Thoracic aorta (tissue), 2 donors: Measurements from ENCODE around the gene CAV3. TPM values are rescaled to one million over a fixed set of nuclear protein-coding genes. Genes with fewer than 3 reads are reported as not detected.

Experiments used
- ATAC-seq: fragments of 150-250 bp; one replicate; pipeline ENCODE4 v1.8.0; 2017; ENCODE audit warnings: low read depth; ENCODE audit not compliant: insufficient number of reproducible peaks, low FRiP score
- DNase-seq: peaks from one replicate; pipeline ENCODE4 v3.0.0-alpha.2; 2020; ENCODE audit warnings: low spot score
- H3K27ac ChIP-seq, 2 donors: fragments of 200-600 bp; sonication (generic); 1 replicate in 1 of 2; 2 replicates in 1 of 2; pipeline ENCODE4 v1.5.1; 2016; ENCODE audit warnings: mild to moderate bottlenecking in 2 of 2, moderate library complexity in 2 of 2
- H3K27me3 ChIP-seq: fragments of 200-600 bp; sonication (generic); replicated peaks from 2 replicates; pipeline ENCODE4 v1.6.0; 2016; ENCODE audit warnings: mild to moderate bottlenecking; ENCODE audit not compliant: insufficient read depth
- H3K36me3 ChIP-seq: fragments of 200-600 bp; sonication (generic); one replicate; pipeline ENCODE4 v1.5.1; 2016
- H3K4me1 ChIP-seq, 2 donors: fragments of 200-600 bp; sonication (generic); 1 replicate in 1 of 2; 2 replicates in 1 of 2; pipeline versions ENCODE4 v1.5.1 to v1.6.0; 2016; ENCODE audit warnings: low read depth in 2 of 2, mild to moderate bottlenecking in 1 of 2; ENCODE audit not compliant: control insufficient read depth in 1 of 2
- H3K4me3 ChIP-seq: fragments of 200-600 bp; sonication (generic); 2 replicates; pipeline ENCODE4 v1.5.1; 2016; ENCODE audit warnings: mild to moderate bottlenecking
- H3K9me3 ChIP-seq: fragments of 200-600 bp; sonication (generic); 2 replicates; pipeline ENCODE4 v1.5.1; 2016
- total RNA-seq, 2 donors: library from RNA; depleted of rRNA; stranded (reverse); fragments of >200 nt; gene quantifications; one replicate each; pipeline versions ENCODE4 v1.1.0 to v1.2.3, GENCODE V29; 2016
- TF ChIP-seq, protein P1 (sequence below): fragments of 200-600 bp; sonication (generic); IDR thresholded peaks from one replicate; pipeline ENCODE4 v1.5.1; 2019; ENCODE audit warnings: antibody characterized with exemption

CAV3 gene
- total RNA-seq, 2 donors from 2014 or later: not detected

DNA sequence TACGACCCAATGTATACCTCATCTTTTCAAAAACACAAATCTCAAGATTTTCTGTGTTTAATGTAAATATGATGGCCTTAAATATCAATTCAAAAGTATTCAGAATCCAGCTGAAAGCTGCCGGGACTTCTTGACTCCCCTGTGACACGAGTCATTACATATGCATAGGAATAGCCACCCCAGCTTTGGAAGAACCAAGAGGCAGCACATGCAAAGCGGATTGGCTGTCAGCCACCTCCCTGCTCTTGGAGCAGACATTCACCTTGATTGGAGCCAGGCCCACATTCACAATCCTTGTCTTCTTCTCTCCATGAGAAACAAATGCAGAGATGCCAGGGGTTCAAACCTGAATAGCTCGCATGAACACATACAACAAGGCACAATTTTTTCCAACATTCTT lies 10.8 kb upstream of the CAV3 start:
- H3K27me3 ChIP-seq: no peaks in the 10 kb centered on the region
- H3K4me1 ChIP-seq: no peaks in the 10 kb centered on the region
- no peaks in the 10 kb centered on the region for H3K9me3 ChIP-seq
- no peak for ATAC-seq
- TF ChIP-seq, protein P1, sequence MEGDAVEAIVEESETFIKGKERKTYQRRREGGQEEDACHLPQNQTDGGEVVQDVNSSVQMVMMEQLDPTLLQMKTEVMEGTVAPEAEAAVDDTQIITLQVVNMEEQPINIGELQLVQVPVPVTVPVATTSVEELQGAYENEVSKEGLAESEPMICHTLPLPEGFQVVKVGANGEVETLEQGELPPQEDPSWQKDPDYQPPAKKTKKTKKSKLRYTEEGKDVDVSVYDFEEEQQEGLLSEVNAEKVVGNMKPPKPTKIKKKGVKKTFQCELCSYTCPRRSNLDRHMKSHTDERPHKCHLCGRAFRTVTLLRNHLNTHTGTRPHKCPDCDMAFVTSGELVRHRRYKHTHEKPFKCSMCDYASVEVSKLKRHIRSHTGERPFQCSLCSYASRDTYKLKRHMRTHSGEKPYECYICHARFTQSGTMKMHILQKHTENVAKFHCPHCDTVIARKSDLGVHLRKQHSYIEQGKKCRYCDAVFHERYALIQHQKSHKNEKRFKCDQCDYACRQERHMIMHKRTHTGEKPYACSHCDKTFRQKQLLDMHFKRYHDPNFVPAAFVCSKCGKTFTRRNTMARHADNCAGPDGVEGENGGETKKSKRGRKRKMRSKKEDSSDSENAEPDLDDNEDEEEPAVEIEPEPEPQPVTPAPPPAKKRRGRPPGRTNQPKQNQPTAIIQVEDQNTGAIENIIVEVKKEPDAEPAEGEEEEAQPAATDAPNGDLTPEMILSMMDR: no peak
- no peak overlapping the region for H3K27ac ChIP-seq
- no peak for DNase-seq
- H3K36me3 ChIP-seq: no peaks in the 10 kb centered on the region
- no peak overlapping the region for H3K4me3 ChIP-seq

DNA sequence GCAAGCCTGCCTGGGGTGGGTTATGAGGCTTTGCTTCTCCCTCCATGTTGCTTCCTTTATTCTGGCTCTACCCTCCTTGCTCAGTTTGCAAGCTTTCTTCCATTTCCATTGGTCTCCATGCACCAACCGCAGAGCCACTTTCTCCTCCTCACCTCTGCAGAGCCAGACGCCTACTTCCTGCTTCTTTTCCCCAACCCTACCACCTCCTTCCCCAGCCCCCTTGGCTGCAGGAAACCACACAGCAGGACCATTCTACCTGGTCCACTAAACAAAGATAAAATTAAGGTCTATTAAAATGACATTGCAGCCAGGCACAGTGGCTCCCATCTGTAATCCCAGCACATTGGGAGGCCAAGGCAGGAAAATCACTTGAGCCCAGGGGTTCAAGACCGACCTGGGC lies 10.0 kb upstream of the CAV3 start:
- Histone ChIP-seq H3K4me1 (no peaks in the 10 kb centered on the region), H3K27me3 (no peaks in the 10 kb centered on the region), H3K4me3 (no peak overlapping the region), H3K27ac (no peak overlapping the region), H3K36me3 (no peaks in the 10 kb centered on the region), H3K9me3 (no peaks in the 10 kb centered on the region)
- DNase-seq: no peak
- TF ChIP-seq, protein P1: no peak
- ATAC-seq: no peak

DNA sequence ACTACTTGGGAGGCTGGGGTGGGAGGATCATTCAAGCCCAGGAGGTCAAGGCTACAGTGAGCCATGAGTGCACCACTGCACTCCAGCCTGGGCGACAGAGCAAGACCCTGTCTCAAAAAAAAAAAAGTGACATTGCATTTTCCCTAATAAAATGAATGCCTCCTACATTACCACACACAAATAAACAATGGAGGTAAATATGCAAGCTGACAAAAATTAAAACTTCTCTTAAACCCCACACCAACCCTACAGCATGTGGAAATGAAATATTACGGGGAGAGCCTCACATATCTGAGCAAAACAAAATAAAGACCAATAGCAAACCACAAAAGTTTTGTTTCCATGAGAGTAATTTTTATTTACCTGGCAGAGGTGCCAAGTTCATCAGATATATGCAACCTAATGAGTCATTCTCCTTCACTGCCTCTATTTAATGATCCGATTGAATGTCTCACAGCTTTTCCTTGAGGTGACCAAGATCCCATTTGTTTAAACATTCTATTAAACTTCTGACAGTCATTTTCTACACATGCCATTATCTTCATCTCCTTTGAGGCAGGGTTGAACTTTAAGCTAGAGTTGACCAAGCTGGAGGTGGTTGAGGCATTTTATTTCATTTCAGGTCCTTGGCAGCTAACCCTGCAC lies 9.4 kb upstream of the CAV3 start:
- H3K4me1 ChIP-seq: no peaks in the 10 kb centered on the region
- no peaks in the 10 kb centered on the region for H3K27me3 ChIP-seq
- no peak overlapping the region for H3K27ac ChIP-seq
- TF ChIP-seq, protein P1: no peak
- H3K9me3 ChIP-seq: no peaks in the 10 kb centered on the region
- H3K36me3 ChIP-seq: no peaks in the 10 kb centered on the region
- H3K4me3 ChIP-seq: no peak overlapping the region
- DNase-seq (no peak), ATAC-seq (no peak)

DNA sequence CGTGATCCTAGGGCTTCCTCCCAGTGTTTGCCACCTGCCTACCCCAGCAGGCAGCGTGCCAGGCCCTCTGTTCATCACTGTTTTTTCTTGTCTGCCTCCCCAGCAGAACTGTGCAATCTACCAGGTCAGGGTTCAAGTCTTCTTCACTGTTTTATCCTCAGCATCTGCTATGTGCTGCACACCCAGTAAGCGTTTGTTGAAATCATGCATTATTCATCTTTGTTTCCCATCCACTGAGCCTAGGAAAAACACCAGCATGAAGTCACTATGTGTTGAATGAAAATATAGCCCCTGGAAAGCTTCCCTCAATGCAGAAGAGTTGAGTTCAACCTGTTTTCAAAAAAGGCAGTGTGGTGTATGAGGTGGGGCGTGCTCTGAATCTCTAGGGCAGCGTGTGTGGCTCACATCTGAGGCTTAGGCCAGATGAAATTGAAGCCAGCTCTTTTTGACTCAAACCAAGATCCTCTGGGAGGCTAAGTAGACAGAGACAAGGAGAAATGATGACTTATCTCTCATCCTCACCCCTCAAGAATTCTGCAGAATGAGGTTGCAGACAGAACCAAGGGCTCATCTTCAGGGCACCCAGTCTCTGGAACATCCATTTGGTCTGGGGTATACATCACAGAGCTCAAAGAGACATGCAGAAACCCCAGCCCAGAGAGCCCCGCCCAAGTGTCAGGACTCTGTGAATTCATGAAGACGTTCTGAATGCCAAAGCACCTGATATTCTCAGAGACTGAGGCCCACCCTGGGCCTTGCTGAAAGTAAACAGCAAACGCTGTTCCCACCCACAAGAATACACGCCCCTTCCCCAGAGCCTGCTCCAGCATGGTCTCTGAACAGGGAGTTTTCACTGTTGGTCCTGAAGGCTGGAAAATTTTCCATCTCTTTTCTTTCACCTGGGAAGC lies 5.7 kb upstream of the CAV3 start:
- DNase-seq (no peak), ATAC-seq (no peak)

DNA sequence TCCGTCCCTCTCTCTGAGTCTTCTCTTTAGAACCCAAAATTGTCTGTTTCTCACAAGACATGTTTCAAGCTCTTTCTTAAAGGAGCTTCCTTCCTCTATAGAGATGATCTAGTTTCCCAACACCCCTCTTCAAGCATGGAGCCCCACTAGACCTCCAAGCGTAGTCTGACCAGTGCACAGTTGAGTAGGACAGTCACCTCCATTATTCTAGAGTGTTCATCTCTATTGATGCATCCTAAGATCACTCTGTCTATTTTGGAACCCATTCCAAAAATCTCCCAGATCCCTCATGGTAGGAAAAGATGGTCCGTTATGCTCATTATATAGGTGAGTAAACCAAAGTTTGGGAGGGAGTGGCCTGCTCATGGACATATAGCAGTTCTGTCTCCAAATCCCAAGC lies 4.1 kb upstream of the CAV3 start:
- Histone ChIP-seq H3K27me3 (no peaks in the 10 kb centered on the region), H3K4me3 (no peak overlapping the region), H3K9me3 (no peaks in the 10 kb centered on the region), H3K4me1 (peaks cover 0 to 6% of the 10 kb centered on the region in 2 donors), H3K36me3 (no peaks in the 10 kb centered on the region), H3K27ac (no peak overlapping the region)
- no peak for ATAC-seq
- no peak for DNase-seq
- TF ChIP-seq, protein P1: no peak

More for the DNA sequence above, 5.7 kb upstream of the CAV3 start:
- no peaks in the 10 kb centered on the region for H3K4me1 ChIP-seq
- H3K4me3 ChIP-seq: no peak overlapping the region
- H3K27ac ChIP-seq: no peak overlapping the region
- no peaks in the 10 kb centered on the region for H3K36me3 ChIP-seq
- TF ChIP-seq, protein P1: no peak
- no peaks in the 10 kb centered on the region for H3K9me3 ChIP-seq
- no peaks in the 10 kb centered on the region for H3K27me3 ChIP-seq
